ENCODE data around the gene SP3. TPM values are rescaled to one million over a fixed set of nuclear protein-coding genes. Genes with fewer than 3 reads are reported as not detected.

SP3 gene
- total and polyA plus RNA-seq, 2 of the 8 experiments (the other 6 are each of a cell fraction or from before 2014, with no cell fraction given) = 31.0 to 92.1 TPM

DNA sequence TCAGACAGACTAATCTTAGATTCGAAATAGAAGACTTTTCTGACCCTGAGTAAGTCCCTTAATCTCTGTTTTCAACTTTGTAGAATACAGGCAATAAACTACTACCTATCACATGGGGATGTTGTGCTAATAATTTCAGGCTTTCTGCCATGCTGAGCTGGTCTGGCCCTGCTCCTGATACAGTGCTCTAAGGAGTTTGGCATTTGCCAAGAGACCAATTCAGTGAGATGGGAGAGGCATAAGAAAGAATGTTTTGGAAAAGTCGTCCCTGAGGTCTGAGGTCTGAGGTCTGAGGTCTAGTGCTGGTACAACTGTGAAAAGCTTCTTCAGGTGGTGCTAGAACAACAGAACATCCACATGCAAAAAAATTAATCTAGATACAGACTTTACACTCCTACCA is 35.9 kb upstream of the SP3 start:
- Histone ChIP-seq H3K9ac (replicated peaks in 1 of 4; ENCODE audit: extremely low read depth in 1 of 4, low read depth in 3 of 4, low read length in 3 of 4) (no peak overlapping the region), H3K27me3 (replicated peaks in 1 of 4; ENCODE audit: control insufficient read depth in 3 of 4, extremely low read depth in 1 of 4, insufficient read depth in 3 of 4, low read length in 3 of 4) (no peaks in the 10 kb centered on the region), H2BK15ac (ENCODE audit: low read length) (no peak overlapping the region), H3K9me3 (ENCODE audit: insufficient read depth in 2 of 2, low read depth in 1 of 2, low read length in 1 of 2) (no peaks in the 10 kb centered on the region; a peak in 1 of 4 replicates), H2BK12ac (ENCODE audit: low read depth, low read length) (no peak overlapping the region), H3K36me3 (ENCODE audit: control insufficient read depth in 2 of 4, insufficient read depth in 4 of 4, low read length in 3 of 4) (no peaks in the 10 kb centered on the region), H4K8ac (ENCODE audit: extremely low read depth, insufficient read depth, low read length) (no peak overlapping the region), H3K79me1 (ENCODE audit: low read depth, low read length) (no peaks in the 10 kb centered on the region), H3K4me3 (ENCODE audit: extremely low read depth in 1 of 4, insufficient read depth in 2 of 4, low read depth in 3 of 4, low read length in 4 of 4) (no peak overlapping the region), H3K4ac (replicated peaks; ENCODE audit: insufficient read length, low read depth, low read length) (no peak overlapping the region), H4K91ac (replicated peaks; ENCODE audit: insufficient read length, low read length) (no peak overlapping the region), H3K4me1 (replicated peaks in 1 of 4; ENCODE audit: control insufficient read depth in 3 of 4, insufficient read depth in 4 of 4, low read length in 3 of 4) (no peaks in the 10 kb centered on the region), H2BK120ac (replicated peaks; ENCODE audit: low read depth, low read length) (no peak overlapping the region), H2BK5ac (ENCODE audit: low read depth, low read length) (no peak overlapping the region), H2AK5ac (ENCODE audit: low read depth, low read length) (no peak overlapping the region), H3K23ac (ENCODE audit: insufficient read length) (no peak overlapping the region), H3K4me2 (ENCODE audit: insufficient read depth in 1 of 2, low read depth in 2 of 2, low read length in 2 of 2) (no peak overlapping the region), H4K20me1 (replicated peaks in 1 of 2; ENCODE audit: control insufficient read depth in 1 of 2, insufficient read depth in 2 of 2, low read length in 2 of 2) (no peaks in the 10 kb centered on the region), H3K27ac (ENCODE audit: low read depth, low read length) (no peak overlapping the region), H3K18ac (ENCODE audit: extremely low read depth, low read length) (no peak overlapping the region), H2AFZ (ENCODE audit: low read length) (no peak overlapping the region), H3K14ac (ENCODE audit: insufficient read length) (no peak overlapping the region), H3K79me2 (ENCODE audit: control insufficient read depth in 1 of 2, insufficient read depth in 2 of 2, low read length in 2 of 2) (no peaks in the 10 kb centered on the region), H3K23me2 (ENCODE audit: low read depth, low read length) (no peaks in the 10 kb centered on the region), H3K56ac (replicated peaks; ENCODE audit: insufficient read length, low read depth, low read length) (no peak overlapping the region), H4K5ac (ENCODE audit: insufficient read length, low read depth, low read length) (no peak overlapping the region), H2BK20ac (ENCODE audit: low read length) (no peak overlapping the region)
- no peak for TF ChIP-seq BCL11A (IDR thresholded peaks at IDR 0.05; ENCODE audit: low read depth in 2 of 2, low read length in 2 of 2)
- no peak for TF ChIP-seq CEBPB (IDR thresholded peaks at IDR 0.05; ENCODE audit: low read depth, low read length)
- TF ChIP-seq POU5F1 (IDR thresholded peaks at IDR 0.05; ENCODE audit: low read depth, low read length) = no peak
- no peak for TF ChIP-seq CBX5 (IDR thresholded peaks at IDR 0.05; ENCODE audit: low read depth, low read length)
- no peak for TF ChIP-seq BACH1 (IDR thresholded peaks at IDR 0.05; ENCODE audit: low read length)
- TF ChIP-seq EP300 (IDR thresholded peaks at IDR 0.05; ENCODE audit: borderline replicate concordance in 1 of 2, low read depth in 2 of 2, low read length in 2 of 2) = no peak
- no peak for TF ChIP-seq POLR2A (IDR thresholded peaks at IDR 0.05; ENCODE audit: control extremely low read depth in 1 of 2, low read depth in 2 of 2, low read length in 2 of 2)
- no peak for TF ChIP-seq CHD2 (IDR thresholded peaks at IDR 0.05; ENCODE audit: low read length)
- no peak for TF ChIP-seq CHD1 (IDR thresholded peaks at IDR 0.05; ENCODE audit: low read depth, low read length)
- no peak for TF ChIP-seq SUZ12 (IDR thresholded peaks at IDR 0.05; ENCODE audit: low read length)
- TF ChIP-seq TAF1 (IDR thresholded peaks at IDR 0.05; ENCODE audit: low read depth, low read length) = no peak
- no peak for TF ChIP-seq SRF (IDR thresholded peaks at IDR 0.05; ENCODE audit: low read depth, low read length)
- TF ChIP-seq JUND (IDR thresholded peaks at IDR 0.05; ENCODE audit: low read length) = no peak
- TF ChIP-seq SIN3A (conservative IDR thresholded peaks at IDR 0.05 in 1 of 2, IDR thresholded peaks at IDR 0.05 in 1 of 2; ENCODE audit: low read depth in 1 of 2, low read length in 2 of 2) = no peak
- no peak for TF ChIP-seq JUN (IDR thresholded peaks at IDR 0.05; ENCODE audit: low read depth, low read length)
- TF ChIP-seq SAP30 (IDR thresholded peaks at IDR 0.05; ENCODE audit: insufficient read depth, insufficient replicate concordance, low read length) = no peak
- no peak for TF ChIP-seq ASH2L (IDR thresholded peaks at IDR 0.05; ENCODE audit: low read length)
- WGBS, 2 experiments (ENCODE audit: extremely low coverage in 1 of 2, insufficient coverage in 1 of 2, insufficient read length in 1 of 2, insufficient replicate concordance in 2 of 2, low coverage in 1 of 2, low lambda C conversion rate in 2 of 2, missing lambda C conversion rate in 1 of 2) = 89% methylated on average over 2 of the region's 2 CpGs; no CpG with 5 or more reads in 1 of the 2 experiments
- ChIA-PET CTCF (ENCODE audit: partially characterized antibody) (no interaction called here), POLR2A (ENCODE audit: partially characterized antibody) (no interaction called here)
- FAIRE-seq (no peak), DNase-seq (ENCODE audit: low read depth in 1 of 2, low spot score in 2 of 2) (no peak)

Data from H1 (cell line).